Measurements from ENCODE around the gene WRAP53.

The WRAP53 gene

DNA sequence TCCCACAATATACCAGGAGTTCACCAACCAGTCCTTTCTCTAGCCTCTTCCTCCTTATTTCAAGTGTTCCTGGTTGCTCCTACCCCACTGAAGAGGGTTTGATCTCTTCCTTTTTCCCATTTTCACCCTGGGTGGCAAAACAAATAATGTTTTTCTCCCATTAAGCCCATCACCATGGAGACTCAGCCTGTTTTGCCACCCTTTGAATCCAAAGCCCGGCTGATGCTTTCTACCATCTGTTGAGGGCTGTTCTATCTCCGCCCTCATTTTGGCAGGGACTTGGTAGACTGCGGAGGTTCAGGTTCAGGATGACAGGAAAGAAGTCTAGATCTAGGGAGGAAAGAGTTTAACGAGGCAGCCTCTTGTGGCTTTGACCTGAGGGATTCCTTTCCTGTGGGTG lies 31.8 kb downstream of the WRAP53 start:
- Histone ChIP-seq H2AFZ (ENCODE audit: low read depth, low read length) (no peak overlapping the region), H3K4me1 (ENCODE audit: insufficient read depth, low read length) (peaks cover 32% of the 10 kb centered on the region), H3K4me3 (ENCODE audit: low read length) (no peak overlapping the region), H3K9me3 (ENCODE audit: low read length) (no peaks in the 10 kb centered on the region), H3K27me3 (ENCODE audit: insufficient read depth, low read length) (peaks cover 4% of the 10 kb centered on the region), H3K36me3 (ENCODE audit: insufficient read depth, low read length) (no peaks in the 10 kb centered on the region)

DNA sequence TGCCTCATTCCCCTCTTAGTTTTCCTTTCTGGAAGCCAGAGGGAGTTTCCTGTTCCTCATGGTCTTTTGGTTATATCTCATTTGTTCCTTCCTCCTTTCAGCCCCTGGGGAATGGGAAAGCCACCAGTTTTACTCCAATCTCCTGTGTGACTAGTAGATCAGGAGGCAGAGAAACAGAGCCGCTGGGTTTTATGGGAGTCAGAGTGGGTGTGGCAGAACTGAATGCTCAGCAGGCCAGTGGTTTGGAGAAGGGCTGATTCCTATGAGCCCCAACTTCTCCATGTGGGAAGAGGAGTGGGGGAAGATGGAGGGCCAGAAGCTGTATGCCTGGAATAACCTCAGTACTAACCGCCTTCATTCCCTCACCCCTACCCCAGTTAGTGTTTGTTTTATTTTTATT lies 33.3 kb downstream of the WRAP53 start:
- Histone ChIP-seq H3K4me1 (ENCODE audit: insufficient read depth, low read length) (peaks cover 17% of the 10 kb centered on the region), H3K4me3 (ENCODE audit: low read length) (no peak overlapping the region), H2AFZ (ENCODE audit: low read depth, low read length) (no peak overlapping the region), H3K36me3 (ENCODE audit: insufficient read depth, low read length) (no peaks in the 10 kb centered on the region), H3K9me3 (ENCODE audit: low read length) (no peaks in the 10 kb centered on the region), H3K27me3 (ENCODE audit: insufficient read depth, low read length) (peaks cover 4% of the 10 kb centered on the region)

DNA sequence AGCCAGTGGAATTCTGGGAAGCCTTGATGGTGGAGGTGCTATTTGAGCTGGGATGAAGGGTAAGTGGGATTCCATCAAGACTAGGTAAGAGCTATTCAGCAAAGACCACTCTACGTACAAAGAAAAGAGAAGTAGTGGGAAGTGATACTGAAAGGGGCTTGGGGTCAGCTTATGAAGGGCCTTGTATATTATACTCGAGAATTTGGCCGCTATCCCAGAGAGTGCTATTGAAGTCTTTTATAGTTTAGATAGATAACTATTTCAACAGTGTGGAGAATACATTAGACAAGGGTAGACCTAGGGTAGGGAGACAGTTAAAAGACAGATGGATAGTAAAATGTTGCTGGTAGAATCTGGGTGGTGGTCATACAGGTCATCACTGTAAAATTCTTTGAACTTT lies 39.6 kb downstream of the WRAP53 start:
- peaks cover 3% of the 10 kb centered on the region for H3K27me3 ChIP-seq (ENCODE audit: insufficient read depth, low read length)
- no peak overlapping the region for H2AFZ ChIP-seq (ENCODE audit: low read depth, low read length)
- peaks cover 4% of the 10 kb centered on the region for H3K4me1 ChIP-seq (ENCODE audit: insufficient read depth, low read length)
- no peak overlapping the region for H3K4me3 ChIP-seq (ENCODE audit: low read length)
- H3K9me3 ChIP-seq (ENCODE audit: low read length): no peaks in the 10 kb centered on the region
- no peaks in the 10 kb centered on the region for H3K36me3 ChIP-seq (ENCODE audit: insufficient read depth, low read length)

DNA sequence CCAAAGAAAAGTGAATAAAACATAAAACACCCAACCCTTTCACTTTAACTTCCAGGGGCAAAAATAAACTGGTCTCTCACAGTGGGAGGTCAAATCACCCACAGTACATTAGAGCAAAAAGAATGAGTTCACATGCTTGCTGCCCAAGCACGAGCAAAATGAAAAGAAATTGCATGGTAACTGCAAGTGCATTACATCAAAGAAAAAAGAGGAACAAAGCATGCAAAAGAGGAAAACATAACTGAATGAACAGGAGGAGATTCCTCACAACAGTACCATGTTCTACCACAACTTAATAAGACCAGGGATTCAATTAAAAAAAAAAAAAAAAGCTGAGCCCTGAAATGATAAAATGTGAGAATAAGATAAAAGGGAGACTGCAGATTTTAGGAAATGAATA lies 41.5 kb downstream of the WRAP53 start:
- Histone ChIP-seq H3K27me3 (ENCODE audit: insufficient read depth, low read length) (peaks cover 9% of the 10 kb centered on the region), H3K4me1 (ENCODE audit: insufficient read depth, low read length) (peaks cover 4% of the 10 kb centered on the region), H3K36me3 (ENCODE audit: insufficient read depth, low read length) (no peaks in the 10 kb centered on the region), H3K4me3 (ENCODE audit: low read length) (no peak overlapping the region), H2AFZ (ENCODE audit: low read depth, low read length) (no peak overlapping the region), H3K9me3 (ENCODE audit: low read length) (no peaks in the 10 kb centered on the region)

DNA sequence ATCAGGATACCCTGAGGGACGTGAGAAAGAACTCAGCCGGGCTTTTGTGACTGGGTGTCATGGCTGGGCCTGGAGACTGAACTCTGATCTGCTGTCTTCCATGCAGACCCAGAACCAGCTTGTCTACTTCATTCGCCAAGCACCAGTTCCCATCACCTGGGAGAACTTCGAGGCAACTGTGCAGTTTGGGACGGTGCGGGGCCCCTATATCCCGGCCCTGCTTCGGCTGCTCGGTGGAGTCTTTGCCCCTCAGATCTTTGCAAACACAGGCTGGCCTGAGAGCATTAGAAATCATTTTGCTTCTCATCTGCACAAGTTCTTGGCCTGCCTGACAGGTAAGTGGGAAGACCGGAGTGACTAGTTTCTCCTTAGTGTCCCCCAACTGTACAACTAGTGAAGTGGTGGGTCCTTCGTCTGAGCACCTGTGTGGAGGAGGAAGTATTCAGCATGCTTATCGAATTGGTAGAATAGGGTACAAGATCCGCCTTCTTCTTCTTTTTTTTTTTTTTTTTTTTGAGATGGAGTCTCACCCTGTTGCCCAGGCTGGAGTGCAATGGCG lies 44.8 kb downstream of the WRAP53 start:
- no peak overlapping the region for H2AFZ ChIP-seq (ENCODE audit: low read depth, low read length)
- H3K9me3 ChIP-seq (ENCODE audit: low read length): no peaks in the 10 kb centered on the region
- no peaks in the 10 kb centered on the region for H3K36me3 ChIP-seq (ENCODE audit: insufficient read depth, low read length)
- H3K27me3 ChIP-seq (ENCODE audit: insufficient read depth, low read length): peaks cover 15% of the 10 kb centered on the region
- H3K4me3 ChIP-seq (ENCODE audit: low read length): no peak overlapping the region
- H3K4me1 ChIP-seq (ENCODE audit: insufficient read depth, low read length): peaks cover 4% of the 10 kb centered on the region

DNA sequence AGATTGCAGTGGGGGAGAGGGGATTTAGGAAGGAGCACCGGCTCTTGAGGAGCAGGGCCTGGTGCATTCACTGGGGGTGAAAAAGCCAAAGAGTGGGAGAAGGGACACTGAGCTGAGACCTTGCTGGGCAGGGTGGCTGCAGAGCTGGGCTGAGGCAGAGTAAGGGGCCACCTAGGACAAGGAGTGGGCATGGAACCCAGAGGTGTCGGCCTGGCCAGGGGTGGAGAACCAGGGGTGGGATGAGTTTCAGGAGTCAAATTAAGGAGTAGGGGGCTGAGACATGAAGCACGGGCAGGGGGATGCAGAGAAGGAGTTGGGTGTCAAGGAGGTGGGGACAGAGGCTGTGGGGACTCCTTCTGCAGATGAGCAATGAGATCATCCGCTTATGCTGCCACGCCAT lies 49.3 kb downstream of the WRAP53 start:
- Histone ChIP-seq H3K4me3 (ENCODE audit: low read length) (no peak overlapping the region), H3K27me3 (ENCODE audit: insufficient read depth, low read length) (peaks cover 15% of the 10 kb centered on the region), H2AFZ (ENCODE audit: low read depth, low read length) (no peak overlapping the region), H3K9me3 (ENCODE audit: low read length) (no peaks in the 10 kb centered on the region), H3K36me3 (ENCODE audit: insufficient read depth, low read length) (no peaks in the 10 kb centered on the region), H3K4me1 (ENCODE audit: insufficient read depth, low read length) (no peaks in the 10 kb centered on the region)

DNA sequence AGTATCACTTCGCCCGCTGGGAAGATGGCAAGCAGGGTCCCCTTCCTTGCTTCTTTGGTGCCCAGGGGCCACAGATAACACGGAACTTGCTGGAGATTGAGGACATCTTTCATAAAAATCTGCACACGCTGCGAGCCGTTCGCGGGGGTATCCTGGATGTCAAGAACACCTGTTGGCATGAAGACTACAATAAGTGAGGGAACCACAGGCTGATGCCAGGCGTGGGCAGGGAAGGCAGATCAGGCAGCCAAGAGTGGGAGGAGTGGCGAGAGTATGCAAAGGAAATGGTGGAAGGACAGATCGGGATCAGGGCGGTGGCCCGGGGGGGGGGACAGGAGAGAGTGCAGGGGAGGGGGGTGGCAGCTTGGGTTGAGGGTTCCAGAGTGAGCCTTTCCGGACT lies 51.5 kb downstream of the WRAP53 start:
- H3K4me3 ChIP-seq (ENCODE audit: low read length): no peak overlapping the region
- peaks cover 7% of the 10 kb centered on the region for H3K27me3 ChIP-seq (ENCODE audit: insufficient read depth, low read length)

DNA sequence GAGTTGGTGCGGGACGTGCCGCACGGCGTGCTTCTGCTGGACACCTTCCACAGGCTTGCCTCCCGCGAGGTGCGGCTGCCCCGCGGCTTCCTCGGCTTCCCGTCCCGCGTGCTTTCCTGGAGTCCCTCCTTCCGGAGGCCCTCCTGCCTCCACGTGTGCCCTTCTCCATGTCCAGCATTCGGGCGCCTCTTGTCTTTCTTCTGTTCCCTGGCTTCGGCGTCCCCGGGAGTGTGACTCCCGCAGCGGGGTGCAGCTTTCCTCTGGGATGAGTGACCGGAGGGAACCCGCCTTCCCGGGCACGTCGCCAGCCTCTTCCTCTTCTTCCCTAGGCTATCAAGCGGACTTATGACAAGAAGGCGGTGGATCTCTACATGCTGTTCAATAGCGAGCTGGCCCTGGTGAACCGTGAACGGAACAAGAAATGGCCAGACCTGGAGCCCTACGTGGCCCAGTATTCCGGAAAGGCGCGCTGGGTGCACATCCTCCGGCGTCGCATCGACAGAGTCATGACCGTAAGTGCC lies 52.3 kb downstream of the WRAP53 start:
- H3K4me1 ChIP-seq (ENCODE audit: insufficient read depth, low read length): no peaks in the 10 kb centered on the region
- H3K27me3 ChIP-seq (ENCODE audit: insufficient read depth, low read length): peaks cover 7% of the 10 kb centered on the region
- no peaks in the 10 kb centered on the region for H3K36me3 ChIP-seq (ENCODE audit: insufficient read depth, low read length)
- no peaks in the 10 kb centered on the region for H3K9me3 ChIP-seq (ENCODE audit: low read length)
- H3K4me3 ChIP-seq (ENCODE audit: low read length): no peak overlapping the region
- H2AFZ ChIP-seq (ENCODE audit: low read depth, low read length): no peak overlapping the region

More for the DNA sequence above, 51.5 kb downstream of the WRAP53 start:
- H2AFZ ChIP-seq (ENCODE audit: low read depth, low read length): no peak overlapping the region
- no peaks in the 10 kb centered on the region for H3K36me3 ChIP-seq (ENCODE audit: insufficient read depth, low read length)
- no peaks in the 10 kb centered on the region for H3K9me3 ChIP-seq (ENCODE audit: low read length)
- no peaks in the 10 kb centered on the region for H3K4me1 ChIP-seq (ENCODE audit: insufficient read depth, low read length)

DNA sequence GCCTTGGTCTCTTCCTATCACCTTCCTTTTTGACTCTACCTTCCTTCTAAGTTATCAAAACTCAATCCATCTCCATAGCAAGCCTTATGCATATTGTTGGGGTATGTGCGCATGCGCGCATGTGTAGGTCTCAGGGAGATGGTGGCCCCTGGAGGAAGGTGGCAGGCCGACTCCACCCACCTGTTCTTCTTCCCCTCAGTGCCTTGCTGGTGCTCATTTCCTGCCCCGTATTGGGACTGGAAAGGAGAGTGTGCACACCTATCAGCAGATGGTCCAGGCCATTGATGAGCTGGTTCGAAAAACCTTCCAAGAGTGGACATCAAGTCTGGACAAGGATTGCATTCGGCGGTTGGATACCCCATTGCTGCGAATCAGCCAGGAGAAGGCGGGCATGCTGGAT lies 54.5 kb downstream of the WRAP53 start:
- no peaks in the 10 kb centered on the region for H3K9me3 ChIP-seq (ENCODE audit: low read length)
- H3K27me3 ChIP-seq (ENCODE audit: insufficient read depth, low read length): peaks cover 3% of the 10 kb centered on the region
- no peak overlapping the region for H2AFZ ChIP-seq (ENCODE audit: low read depth, low read length)
- H3K4me1 ChIP-seq (ENCODE audit: insufficient read depth, low read length): peaks cover 4% of the 10 kb centered on the region
- H3K4me3 ChIP-seq (ENCODE audit: low read length): no peak overlapping the region
- no peaks in the 10 kb centered on the region for H3K36me3 ChIP-seq (ENCODE audit: insufficient read depth, low read length)

DNA sequence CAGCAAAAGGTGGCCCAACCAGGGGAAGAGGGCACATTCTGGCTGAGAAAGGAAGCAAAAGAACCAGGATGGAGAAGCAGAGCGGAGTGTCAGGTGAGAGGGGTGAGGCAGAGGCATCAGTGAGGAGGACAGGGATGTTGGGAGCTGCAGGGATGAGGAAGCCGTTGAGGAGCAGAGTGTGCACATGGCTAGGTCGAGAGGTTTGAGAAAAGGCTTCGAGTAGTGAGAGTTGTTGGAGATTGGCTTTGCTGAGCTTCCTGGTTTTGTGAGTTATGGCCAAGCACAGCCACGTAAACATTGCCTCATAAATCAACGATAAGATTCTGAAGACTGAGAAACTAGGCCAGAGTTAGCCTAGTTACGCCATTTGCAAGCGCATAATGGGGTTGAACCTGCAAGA lies 56.1 kb downstream of the WRAP53 start:
- H3K27me3 ChIP-seq (ENCODE audit: insufficient read depth, low read length): peaks cover 2% of the 10 kb centered on the region
- no peak overlapping the region for H2AFZ ChIP-seq (ENCODE audit: low read depth, low read length)

DNA sequence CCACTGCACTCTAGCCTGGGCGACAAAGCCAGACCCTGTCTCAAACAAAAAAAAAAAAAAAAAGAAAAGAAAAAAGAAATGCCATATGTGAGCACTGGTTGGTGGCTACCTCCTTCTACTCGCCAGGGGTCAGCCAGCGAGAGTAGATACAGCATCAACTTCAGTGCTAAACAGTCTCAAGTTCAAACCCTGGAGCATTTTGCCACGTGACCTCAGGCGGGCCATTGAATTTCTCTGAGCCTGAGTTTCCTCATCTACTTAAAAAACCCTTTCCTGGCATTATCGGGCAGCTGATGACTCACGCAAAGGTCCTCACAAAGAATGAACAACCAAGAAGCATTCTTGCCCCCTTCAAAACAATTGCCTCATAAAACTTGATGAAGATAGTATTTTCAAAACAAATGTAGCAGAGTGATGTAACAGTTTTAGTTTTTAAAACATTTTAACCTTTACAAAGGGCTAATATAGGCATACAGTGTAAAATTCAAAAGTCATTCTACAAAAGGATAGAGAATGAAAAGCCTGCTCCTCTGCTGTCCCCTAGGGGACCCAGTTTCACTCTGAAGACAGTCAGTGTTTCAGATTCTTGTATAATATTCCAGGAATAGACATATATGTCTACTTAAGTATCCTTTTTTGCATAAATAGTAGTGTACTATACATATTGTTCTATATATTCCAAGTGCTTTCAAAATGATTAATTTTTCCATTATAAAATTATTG lies 57.6 kb downstream of the WRAP53 start:
- Histone ChIP-seq H3K36me3 (ENCODE audit: insufficient read depth, low read length) (no peaks in the 10 kb centered on the region), H3K4me1 (ENCODE audit: insufficient read depth, low read length) (peaks cover 4% of the 10 kb centered on the region), H2AFZ (ENCODE audit: low read depth, low read length) (no peak overlapping the region), H3K9me3 (ENCODE audit: low read length) (peaks cover 2% of the 10 kb centered on the region), H3K27me3 (ENCODE audit: insufficient read depth, low read length) (peaks cover 2% of the 10 kb centered on the region), H3K4me3 (ENCODE audit: low read length) (no peak overlapping the region)

More for the DNA sequence above, 56.1 kb downstream of the WRAP53 start:
- no peak overlapping the region for H3K4me3 ChIP-seq (ENCODE audit: low read length)
- H3K9me3 ChIP-seq (ENCODE audit: low read length): no peaks in the 10 kb centered on the region
- H3K4me1 ChIP-seq (ENCODE audit: insufficient read depth, low read length): peaks cover 4% of the 10 kb centered on the region
- no peaks in the 10 kb centered on the region for H3K36me3 ChIP-seq (ENCODE audit: insufficient read depth, low read length)

DNA sequence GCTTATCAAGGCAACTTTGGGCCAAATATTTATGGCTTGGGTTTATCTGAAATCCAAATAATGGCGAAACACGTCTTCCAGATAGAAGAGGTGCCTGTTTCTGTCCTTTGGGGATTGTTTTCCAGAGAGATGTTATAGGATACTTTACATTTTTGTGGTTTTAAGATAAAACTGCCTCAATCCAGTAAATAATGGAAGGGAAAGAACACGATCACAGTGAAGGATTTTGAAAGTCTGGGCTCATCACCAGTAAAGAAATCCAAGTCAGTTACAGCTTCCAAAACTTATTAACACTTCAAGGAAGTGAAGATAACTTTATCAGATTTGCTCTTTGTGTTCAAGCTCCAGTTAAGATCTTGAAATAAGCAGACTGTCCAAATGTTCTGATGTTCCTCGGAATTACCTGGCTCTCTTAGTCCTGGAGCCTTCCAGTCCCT lies 59.4 kb downstream of the WRAP53 start:
- H3K4me3 ChIP-seq (ENCODE audit: low read length): no peak overlapping the region
- peaks cover 4% of the 10 kb centered on the region for H3K4me1 ChIP-seq (ENCODE audit: insufficient read depth, low read length)
- H2AFZ ChIP-seq (ENCODE audit: low read depth, low read length): no peak overlapping the region
- H3K27me3 ChIP-seq (ENCODE audit: insufficient read depth, low read length): peaks cover 2% of the 10 kb centered on the region
- H3K9me3 ChIP-seq (ENCODE audit: low read length): peaks cover 2% of the 10 kb centered on the region
- H3K36me3 ChIP-seq (ENCODE audit: insufficient read depth, low read length): no peaks in the 10 kb centered on the region

DNA sequence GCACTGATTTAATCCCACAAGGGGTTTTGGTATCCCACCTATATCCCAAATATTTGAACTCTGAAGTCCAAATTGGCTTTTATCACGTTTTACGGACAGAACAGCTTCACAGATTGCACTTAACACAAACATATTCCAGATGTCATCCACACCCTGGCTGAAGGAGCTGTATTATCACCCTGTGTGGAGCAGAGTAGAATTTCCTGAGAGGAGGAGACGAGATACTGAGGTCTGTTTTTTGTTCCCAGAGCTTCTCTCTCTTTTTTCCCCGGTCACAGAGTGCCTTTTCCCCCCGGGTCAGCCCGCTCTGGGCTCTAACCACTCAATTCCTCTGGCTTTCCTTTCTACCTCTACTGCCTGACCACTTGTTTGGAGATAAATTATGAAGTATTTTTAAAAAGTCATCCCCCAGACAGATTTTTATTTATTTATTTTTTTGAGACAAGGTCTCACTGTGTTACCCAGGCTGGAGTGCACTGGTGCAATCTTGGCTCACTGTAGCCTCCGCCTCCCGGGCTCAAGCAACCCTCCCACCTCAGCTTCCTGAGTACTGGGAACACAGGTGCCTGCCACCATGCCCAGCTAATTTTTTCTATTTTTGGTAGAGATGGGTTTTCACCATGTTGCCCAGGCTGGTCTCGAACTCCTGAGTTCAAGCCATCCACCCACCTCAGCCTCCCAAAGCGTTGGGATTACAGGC lies 59.9 kb downstream of the WRAP53 start:
- Histone ChIP-seq H2AFZ (ENCODE audit: low read depth, low read length) (no peak overlapping the region), H3K4me3 (ENCODE audit: low read length) (no peak overlapping the region), H3K27me3 (ENCODE audit: insufficient read depth, low read length) (peaks cover 2% of the 10 kb centered on the region), H3K9me3 (ENCODE audit: low read length) (peaks cover 2% of the 10 kb centered on the region), H3K36me3 (ENCODE audit: insufficient read depth, low read length) (no peaks in the 10 kb centered on the region), H3K4me1 (ENCODE audit: insufficient read depth, low read length) (peaks cover 4% of the 10 kb centered on the region)
